GM21825 (cell line): Measurements from ENCODE around the gene REG1A.

Experiments
- ATAC-seq: cut with Tn5 transposase; IDR thresholded peaks from one replicate; pipeline ENCODE4 v1.9.1; 2021; ENCODE audit warnings: mild to moderate bottlenecking, moderate library complexity; ENCODE audit not compliant: unreplicated experiment

Gene REG1A

DNA sequence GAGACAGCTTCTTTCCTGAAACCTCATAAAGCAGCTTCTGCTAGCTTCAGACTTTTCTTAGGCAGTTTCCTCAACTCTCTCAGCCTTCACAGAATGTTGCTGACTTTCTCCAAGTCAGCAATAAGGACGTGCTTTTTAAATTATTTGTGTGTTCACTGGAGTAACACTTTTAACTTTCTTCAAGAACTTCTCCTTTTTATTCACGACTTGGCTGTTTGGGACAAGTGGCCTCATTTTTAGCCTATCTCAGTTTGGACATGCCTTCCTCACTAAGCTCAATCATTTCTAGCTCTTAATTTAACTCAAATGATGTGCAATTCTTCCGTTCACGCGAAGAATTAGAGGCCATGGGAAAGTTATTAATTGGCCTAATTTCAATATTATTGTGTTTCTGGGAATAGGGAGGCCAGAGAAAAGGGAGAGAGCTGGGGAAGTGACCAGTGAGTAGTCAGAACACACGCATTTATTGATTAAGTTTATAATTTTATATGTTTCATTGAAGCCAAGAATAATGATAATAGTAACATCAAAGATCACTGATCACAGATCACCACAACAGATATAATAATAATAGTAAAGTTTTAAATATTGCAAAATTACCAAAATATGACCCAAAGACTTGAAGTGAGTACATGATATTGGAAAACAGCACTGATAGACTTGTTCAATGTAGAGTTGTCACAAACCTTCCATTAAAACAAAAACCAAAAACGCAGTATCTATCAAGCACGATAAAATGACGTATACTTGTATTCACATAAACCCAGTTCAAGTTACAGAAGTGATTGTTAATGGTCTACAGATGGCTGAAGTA lies 4.8 kb downstream of the REG1A start:
- ATAC-seq, result no peak

DNA sequence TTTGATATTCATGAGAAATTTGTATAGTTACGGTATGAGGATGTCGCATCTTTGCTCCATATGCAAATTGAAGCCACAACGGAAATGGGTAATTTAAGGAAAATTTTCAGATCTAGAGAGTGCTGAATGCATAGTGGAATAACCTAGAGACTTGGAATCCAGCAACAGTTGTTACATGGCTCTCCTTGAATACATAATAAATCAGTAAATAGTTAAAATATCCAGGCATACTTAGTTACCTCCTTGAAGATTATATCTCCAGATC lies 5.4 kb downstream of the REG1A start:
- no peak for ATAC-seq

GRCh38 chr2:79128406-79128805 lies 8.1 kb downstream of the REG1A start:
- no peak for ATAC-seq

DNA sequence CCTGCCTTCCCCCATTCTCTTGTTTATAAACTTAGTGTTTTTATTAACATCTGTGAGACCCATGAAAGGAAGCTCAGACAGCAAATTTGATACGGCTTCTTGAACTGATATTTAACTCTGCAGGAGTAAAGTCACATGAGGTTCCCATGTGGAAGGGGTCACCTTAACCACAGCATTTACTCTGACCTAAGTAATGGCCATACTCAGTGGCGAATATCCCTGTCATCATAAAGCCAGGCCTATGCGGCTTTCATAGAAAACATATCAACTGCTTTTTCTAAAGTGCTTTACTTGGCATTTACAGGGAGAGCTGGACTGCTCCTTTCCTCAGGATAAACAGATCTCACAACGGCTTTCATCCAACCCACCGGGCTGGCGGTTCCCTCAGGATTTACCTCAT lies 9.0 kb downstream of the REG1A start:
- no peak for ATAC-seq

DNA sequence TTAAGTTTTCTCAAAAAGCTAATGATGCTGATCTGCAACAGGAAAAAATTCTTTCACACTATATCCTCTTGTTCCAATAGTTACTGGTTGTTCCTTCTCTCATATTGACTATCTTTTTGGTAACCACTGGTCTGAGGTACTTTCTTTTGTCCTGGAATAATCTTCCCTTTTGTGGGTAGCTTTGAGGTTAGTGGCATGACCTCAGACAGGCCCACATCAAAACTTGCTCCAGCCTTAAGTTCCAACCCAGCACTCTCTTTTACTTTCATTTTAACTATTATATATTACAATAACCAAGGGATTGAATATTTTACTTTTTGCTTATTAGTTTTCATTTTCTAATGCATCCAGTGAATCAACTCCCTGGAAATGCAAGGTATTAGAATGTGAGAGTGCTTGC lies 9.5 kb downstream of the REG1A start:
- no peak for ATAC-seq

GRCh38 chr2:79131687-79132086 lies 11.4 kb downstream of the REG1A start:
- ATAC-seq, result no peak

DNA sequence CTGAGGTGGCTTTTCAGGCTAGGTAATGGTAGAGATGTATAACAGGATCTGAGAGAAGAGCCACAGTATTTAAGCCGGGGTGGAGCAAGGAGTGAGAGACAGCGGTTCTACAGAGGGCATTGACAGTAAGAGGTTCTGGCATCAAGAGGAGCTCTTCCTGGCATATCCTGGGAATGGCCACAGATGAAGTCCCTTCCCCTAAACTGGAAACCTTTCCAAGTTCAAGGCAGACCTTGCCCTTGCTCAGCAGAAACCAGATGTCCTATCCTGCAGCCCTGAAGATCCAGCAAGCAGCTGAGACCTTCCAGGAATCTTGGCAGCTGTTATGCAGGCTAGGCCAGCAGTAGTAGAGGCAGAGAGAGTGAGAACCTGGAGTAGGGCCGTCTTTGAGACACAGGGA lies 18.1 kb downstream of the REG1A start:
- no peak for ATAC-seq

DNA sequence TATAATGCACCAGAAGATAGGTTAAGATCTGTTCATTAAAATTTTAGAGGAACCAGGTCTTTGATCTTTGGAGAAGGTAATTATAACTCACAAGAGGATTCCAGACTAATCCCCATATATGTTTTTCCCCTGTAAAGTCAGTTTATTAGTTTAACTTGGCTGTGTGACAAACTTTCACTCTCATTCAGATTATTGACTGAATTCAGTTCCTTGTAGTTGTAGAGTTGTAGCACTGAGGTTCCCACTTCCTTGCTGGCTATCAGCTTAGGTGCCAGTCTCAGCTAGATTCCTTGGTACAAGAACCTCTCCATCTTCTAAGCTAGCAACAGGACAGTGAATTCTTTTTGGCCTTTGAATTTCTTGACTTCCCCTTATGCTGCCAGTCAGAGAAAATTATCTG lies 19.1 kb downstream of the REG1A start:
- no peak for ATAC-seq

DNA sequence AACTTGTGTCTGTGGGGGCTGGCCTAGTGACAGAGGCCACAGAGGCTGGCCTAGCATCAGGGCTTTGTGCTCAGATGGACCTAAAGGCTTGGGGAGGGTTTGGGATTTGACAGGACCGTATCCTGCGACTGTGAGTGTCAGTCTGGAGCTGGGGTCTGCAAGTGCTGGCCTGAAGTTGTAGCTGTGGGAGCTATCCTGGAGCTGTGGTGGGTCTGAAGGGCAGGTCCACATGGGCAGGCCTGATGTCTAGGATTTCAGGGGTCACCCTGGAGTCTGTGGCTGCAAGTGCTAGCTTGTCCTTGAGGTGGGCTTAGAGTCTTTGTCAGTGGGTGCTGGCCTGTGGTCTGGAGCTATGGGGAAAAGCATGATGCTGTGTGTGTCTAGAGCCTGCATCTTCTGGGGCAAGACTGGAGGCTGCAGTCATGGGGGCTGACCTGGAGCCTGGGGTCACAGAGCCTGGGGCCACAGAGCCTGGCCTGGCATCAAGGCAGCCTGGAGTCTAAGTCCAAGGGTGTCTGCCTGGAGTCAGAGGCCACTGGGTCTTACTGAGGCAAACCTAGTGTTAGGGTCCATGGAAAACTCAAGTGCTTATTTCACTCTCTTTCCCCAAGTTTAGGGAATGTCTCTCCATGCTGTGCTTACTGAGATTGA lies 35.7 kb downstream of the REG1A start:
- no peak for ATAC-seq

GRCh38 chr2:79159030-79159429 lies 38.7 kb downstream of the REG1A start:
- no peak for ATAC-seq

- ATAC-seq, result no peak
These were observed 39.4 kb downstream of the REG1A start, which contains the start of gene REG3A for GRCh38 chr2:79159653-79160052. Gene REG3A, minus strand, starts transcription at chr2:79159753. Its CDS starts 348 bp downstream, at chr2:79159405.

DNA sequence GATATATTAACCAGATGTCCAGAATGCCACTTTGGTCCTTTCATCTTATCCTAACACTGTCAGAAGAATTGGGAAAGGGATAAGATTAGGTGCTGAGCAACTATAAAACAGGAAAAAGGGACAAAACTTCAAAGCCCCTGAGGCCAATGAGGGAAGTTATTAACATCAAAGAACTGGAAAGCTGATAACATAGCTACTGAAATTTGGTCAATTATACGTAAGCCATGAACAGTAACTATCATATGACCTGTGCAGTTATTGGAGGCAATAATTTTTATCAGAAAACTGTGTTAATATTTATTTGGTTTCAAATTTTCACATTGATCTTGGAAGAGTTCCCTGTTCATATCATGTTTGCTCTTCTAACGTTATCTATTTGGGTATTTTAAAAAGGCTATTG lies 41.8 kb downstream of the REG1A start:
- ATAC-seq, result no peak

GRCh38 chr2:79162801-79163200 lies 42.5 kb downstream of the REG1A start:
- ATAC-seq, result no peak

DNA sequence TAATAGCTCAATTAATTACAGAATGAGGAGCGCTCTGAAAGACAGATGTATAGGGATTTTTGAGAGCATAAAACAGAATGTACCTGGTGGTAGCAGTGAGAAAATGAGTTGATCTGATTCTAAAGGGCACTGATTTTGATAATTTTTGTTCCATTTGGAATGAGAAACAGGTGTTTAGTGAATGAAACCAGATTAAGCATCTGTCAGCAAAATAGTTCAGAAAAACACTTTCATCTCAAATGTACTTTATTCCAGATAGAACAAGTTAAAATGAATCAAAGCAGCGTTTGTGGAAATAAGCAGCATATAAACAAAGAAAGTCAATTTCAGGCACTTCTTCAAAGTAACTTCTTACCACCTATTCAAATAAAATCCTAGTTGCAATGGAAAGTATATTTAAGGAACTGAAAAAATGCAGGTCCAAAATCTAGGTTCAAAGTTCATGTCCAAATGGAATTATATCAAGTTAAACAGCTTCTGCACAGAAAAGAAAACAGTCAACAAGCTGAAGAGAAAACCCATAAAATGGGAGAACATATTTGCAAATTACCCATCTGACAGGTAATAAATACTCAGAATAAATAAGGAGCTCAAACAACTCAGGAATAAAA lies 51.2 kb downstream of the REG1A start:
- no peak for ATAC-seq
